NCI-H1417 (cell line): ENCODE data around the gene CARF.
"Not testable (repeated sequence)": the region's sequence is repeated elsewhere in the genome, so short reads cannot be mapped to it uniquely, and the experiment has no call there.

ENCODE experiments used
- DNase-seq, 3 experiments: peaks; one replicate each; lab custom pipeline; 2025; lab: John Stamatoyannopoulos, UW

CARF gene, protein sequence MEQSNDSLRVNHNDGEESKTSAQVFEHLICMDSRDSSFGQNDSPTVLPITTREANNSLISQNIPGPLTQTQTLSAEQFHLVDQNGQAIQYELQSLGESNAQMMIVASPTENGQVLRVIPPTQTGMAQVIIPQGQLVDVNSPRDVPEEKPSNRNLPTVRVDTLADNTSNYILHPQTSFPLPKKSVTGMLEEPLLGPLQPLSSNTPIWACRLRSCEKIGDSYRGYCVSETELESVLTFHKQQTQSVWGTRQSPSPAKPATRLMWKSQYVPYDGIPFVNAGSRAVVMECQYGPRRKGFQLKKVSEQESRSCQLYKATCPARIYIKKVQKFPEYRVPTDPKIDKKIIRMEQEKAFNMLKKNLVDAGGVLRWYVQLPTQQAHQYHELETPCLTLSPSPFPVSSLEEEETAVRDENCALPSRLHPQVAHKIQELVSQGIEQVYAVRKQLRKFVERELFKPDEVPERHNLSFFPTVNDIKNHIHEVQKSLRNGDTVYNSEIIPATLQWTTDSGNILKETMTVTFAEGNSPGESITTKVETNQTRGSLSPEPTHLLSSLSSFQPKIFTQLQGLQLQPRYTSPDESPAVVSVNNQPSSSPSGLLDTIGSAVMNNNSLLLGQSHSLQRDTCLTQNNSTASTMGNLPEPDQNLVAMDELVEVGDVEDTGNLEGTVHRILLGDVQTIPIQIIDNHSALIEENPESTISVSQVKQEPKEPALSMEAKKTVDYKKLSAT

DNA sequence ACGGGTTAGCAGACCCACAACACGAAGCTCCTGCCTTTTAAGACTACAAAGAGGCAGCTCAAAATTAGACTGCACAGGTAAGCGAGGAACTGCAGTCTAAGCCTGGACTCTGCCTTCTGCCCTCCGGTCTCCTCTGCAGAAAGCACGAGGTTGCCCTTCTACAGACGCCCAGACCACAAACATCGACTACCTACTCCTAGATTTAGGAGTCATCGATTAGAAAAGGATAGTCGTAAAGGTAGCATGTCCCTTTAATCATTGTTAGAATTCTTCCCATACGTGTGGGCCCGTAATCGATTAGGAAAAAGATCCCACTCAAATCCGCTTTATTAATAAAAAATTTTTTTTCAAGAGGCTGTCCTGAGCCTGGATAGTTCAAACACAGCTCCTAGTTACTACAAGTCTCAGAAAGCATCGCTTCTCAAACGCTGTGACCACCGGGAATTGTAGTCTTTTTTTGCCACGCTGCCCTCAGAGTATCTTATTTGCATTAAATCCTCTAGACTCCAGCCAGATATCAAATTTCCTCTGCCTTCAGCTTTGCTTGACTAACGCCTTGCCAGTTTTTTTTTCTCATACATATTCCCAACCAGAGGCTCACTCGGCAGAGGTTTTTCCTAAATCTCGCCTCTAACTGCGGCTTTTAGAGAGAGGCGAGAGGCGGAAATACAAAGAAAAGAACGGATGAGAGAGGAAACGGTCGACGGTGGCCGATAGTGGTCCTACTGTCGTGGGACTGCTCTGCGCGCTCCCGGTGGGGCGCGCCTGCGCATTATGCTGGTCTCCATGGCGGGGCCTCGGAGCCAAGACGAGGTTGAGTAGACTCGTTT lies at the start of gene CARF, which contains the start of gene WDR12:
TSS of gene CARF (plus strand) at position 764 of the 830 bp plus-strand sequence. CDS start 29,628 bp downstream, outside the sequence.
TSS of gene WDR12 (minus strand) at position 162 of the 830 bp plus-strand sequence. CDS start 197 bp downstream, outside the sequence.
- DNase-seq: peak; percentile 85 to 99 (median 98)

DNA sequence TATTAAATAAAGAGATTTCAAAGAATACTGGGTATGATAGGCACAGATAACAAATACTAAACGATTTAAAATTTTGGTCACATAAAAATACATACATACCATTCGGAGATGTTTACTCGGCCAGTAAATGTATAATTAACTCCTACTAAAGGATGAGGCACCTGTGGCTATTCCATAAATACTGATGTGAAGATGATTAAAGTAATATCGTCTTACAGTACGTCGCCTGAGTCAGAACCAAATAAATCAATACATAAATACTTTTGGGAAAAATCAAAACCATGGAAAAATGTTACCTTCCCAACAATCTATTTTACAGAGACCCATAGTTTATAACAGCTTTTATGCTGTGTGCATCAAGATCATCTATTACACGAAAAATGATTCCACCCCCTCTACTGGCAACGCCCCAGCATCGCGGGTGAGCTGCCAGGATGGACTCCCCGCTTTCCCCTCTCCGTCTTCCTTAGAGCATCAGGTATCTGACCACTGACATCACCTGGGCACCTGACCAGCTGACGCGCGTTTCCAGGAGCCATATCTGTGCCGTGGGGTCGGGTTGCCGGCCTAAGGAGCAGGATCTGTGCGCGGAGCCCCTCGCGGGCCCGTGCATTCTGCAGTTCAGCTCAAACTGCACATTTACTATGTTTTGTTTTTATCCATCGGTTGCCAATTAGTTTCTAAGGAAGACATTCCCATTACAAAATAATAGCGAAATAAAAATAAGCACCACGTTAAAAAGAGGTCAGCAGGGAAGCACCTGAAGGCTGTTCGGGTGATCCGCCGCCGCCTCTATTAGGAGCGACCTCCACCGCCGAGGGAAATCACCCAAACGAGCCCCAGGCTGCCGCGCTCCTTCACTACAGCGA lies 41.4 kb upstream of the CARF start:
- DNase-seq: peak; percentile 73 to 95 (median 89)

DNA sequence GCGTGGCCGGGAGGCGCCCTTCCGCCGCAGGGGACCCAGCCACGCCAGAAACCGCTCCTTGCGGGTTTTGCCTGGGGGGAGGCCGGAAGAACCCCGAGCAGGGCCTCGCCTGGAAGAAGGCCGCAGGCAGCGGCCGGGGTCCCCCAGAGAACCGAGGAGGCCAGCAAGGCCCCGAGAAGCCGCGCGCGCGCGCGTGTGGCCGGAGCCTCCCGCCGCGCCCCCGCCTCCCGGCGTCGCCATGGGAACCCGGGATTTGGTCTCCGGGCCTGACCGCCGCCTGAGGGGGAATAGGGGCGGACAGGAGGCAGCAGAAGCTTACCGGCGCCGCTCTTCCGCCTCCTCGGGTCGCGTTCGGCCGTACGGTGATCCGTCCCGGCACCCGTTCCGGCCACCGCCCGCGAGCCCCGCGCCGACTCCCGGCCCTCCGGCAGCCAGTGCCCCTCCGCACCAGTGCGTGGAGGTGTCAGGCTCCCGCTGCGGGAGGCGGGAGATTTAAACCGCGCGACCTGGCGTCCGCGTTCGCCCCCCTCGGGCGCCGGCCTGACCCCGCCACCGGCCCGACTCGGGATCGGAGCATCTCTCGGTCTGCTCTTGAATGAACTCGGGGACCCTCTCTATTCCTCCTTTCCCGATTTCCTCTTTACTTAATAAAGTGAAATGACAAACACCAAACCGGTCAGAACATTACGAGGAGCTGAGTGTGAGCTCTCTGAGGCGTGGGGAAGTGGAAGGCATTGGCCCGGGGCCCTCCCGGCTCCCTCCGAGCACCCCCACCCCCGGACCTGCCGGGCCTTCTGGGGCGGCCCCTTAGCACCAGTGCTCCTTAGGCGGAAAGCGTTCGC lies 40.6 kb upstream of the CARF start, which contains the start of gene ICA1L:
TSS of gene ICA1L (minus strand) at position 467 of the 842 bp plus-strand sequence. CDS start 42,757 bp downstream, outside the sequence.
- peak; percentile 56 to 94 (median 90) for DNase-seq

DNA sequence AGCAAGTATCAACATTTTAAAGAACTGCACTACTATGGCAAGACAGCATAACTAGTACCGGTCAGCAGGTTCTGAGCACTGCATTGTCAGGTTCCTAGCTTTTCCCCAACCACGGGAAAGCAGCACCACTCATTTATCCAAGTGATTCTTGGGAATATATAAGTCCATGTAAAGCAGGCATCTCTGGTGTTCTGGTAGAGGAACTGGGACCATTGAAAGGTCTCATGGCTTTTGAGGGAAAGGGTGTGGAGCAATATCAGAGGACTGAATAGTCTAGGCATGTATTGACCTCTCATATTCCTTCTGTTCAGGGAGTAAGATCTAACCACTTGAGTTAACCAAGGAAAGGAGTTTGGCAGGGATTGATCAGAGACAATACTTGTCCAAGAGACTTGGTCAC lies 34.4 kb upstream of the CARF start:
- no peak for DNase-seq

DNA sequence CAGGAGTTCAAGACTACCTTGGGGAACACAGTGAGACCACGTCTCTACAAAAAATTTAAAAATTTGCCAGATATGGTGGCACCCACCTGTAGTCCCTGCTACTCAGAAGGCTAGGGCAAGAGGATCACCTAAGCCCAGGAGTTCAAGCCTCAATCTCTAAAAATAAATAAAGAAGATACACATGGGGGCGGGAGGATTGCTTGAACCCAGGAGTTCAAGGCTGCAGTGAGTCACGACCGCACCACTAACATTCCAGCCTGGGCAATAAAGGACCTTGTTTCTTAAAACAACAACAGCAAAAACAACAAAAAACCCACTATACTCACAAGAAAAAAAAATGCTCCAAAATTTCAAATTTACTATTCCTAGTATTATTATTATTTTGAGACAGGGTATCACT lies 30.5 kb upstream of the CARF start:
- DNase-seq: no peak

DNA sequence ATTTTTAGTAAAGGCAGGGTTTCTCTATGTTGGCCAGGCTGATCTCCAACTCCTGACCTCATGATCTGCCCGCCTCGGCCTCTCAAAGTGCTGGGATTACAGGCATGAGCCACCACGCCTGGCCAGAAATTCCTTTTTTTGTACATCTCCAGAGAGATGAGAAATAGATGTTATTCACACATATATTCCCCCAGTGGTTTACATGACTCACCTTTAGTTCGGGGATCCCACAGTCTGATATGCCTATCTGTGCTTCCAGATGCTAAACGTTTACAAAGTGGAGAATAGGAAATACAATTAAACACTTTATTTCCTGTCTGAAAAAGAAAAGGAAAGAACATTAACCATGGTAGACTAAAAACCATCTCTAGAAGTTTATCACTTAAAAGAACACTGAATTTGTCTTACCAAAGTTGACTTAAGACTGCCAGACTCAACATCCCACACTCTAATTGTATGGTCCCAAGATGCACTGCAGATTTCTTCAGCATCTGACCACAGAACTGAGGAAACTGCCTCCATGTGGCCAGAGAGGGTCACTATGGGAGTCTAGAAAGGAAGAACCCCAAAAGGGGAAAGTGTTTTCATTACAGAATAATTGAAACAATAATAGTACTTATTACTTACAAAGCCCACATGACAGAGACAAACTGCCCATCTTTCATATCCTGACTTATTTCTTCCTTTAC lies 27.9 kb upstream of the CARF start:
- DNase-seq: no peak

DNA sequence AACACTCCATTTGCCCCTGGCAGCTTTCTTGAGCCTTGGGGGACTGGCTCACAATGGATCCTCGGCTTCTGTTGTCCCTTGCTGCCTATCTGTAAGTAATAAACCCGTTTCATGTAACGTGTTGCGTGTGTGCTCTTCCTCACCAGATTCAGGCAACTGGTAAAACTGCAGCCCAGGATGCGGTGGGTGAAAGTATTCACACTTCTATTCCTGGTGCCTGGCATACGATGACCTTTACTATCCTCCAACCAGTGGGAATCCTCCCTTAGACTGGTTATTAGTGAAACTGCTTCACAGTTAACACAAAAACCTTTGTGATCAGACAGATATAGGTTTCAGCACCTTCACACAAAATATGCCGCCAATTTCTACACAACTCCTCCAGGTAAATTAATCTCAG lies 26.9 kb upstream of the CARF start:
- DNase-seq: no peak

DNA sequence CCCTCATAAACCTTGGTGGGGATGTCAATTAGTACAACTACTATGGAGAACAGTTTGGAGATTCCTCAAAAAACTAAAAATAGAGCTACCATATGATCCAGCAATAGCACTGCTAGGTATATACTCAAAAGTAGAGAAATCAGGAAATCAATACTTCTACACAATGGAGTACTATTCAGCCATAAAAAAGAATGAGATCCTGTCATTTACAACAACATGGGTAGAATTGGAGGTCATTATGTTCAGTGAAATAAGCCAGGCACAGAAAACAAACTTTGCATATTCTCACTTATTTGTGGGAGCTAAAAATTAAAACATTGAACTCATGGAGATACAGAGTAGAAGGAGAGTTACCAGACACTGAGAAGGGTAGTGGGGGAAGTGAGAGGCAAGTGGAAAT lies 6.6 kb upstream of the CARF start:
- not testable (repeated sequence) for DNase-seq

DNA sequence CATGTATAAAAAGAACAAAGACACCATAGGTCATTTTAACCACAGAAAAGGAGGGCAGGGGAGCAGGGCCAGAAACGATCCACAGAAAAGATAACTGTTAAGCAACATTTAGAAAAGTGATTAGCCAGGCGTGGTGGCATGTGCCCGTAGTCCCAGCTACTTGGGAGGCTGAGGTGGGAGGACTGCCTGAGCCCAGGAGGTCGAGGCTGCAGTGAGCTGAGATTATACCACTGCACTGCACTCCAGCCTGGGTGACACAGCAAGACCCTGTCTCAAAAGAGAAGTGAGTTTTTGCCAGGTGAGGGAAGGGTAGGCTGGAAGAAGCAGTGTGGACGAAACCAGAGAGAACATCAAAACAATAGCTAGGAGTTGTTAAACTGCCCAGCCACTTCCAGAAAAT lies 3.9 kb upstream of the CARF start:
- DNase-seq: no peak

DNA sequence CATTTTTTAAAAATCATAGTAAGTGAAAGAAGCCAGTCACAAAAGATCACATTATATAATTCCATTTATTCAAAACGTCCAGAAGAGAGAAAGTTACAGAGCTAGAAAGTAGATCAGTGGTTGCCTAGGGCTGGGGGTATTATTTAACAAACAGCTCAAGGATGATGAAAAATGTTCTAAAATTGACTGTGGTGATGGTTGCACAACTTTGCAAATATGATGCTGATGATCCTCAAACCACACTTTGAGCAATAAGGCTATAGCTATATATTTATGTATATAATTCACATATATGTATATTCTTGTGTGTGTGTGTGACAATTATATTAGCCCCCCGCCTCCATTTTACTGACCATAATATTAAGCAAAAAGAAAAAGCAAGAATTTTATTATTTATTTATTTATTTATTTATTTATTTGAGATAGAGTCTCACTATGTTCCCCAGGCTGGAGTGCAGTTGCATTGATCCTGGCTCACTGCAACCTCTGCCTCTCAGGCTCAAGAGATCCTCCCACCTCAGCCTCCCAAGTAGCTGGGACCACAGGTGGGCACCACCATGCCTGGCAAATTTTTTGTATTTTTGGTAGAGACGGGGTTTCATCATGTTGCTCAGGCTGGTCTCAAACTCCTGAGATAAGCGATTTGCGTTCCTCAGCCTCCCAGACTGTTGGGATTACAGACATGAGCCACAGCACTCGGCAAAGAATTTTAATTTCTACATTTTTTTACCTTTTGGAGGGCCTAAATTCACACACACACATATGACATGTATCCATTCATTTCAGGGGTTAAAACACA lies 2.5 kb upstream of the CARF start:
- no peak for DNase-seq

DNA sequence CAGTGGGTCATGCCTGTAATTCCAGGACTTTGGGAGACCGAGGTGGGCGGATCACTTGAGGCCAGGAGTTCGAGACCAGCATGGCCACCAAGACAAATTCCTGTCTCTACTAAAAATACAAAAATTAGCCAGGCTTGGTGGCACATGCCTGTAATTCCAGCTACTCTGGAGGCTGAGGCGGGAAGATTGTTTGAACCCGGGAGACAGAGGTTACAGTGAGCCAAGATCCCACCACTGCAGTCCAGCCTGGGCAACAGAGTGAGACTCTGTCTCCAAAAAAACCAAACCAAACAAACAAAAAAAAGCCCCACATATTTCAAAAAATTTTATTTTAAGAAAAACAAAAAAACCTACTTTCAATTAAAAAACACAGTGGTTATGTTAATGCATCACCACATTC lies 1.8 kb upstream of the CARF start:
- DNase-seq: not testable (repeated sequence)

DNA sequence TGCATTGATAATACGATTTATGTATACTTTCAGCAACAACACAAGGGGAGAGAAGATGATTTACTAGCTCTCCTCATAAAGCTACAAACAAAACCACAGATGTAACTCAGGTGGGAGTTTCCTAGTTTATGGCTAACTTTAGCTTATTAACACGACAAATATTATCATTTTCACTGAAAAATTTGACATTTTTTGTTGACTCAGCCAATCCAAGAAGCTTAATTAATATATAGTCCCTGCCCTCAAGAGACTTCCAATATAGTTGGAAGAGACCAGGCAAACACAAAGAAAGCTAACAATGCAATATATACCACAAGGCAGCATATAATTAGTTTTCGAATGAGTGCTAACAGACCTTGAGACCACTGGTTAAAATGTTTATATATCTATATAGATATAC lies 1.4 kb upstream of the CARF start:
- peak in 1 of 3 experiments; percentile 30 for DNase-seq

DNA sequence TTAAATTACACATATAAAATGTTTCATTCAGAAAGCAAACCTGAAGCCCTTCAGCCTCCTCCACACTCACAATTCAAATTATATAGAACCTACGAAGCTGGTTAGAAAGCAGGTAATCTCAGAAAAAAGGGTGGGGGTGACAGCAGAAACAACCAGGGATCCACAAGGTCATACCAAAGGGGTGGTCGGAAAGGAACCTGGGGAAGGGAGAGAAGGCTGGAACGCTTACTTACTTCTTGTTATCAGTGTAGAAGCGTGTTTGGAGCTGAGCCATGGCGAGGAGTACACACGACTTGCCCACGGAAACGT lies 918 bp upstream of the CARF start:
- no peak for DNase-seq

DNA sequence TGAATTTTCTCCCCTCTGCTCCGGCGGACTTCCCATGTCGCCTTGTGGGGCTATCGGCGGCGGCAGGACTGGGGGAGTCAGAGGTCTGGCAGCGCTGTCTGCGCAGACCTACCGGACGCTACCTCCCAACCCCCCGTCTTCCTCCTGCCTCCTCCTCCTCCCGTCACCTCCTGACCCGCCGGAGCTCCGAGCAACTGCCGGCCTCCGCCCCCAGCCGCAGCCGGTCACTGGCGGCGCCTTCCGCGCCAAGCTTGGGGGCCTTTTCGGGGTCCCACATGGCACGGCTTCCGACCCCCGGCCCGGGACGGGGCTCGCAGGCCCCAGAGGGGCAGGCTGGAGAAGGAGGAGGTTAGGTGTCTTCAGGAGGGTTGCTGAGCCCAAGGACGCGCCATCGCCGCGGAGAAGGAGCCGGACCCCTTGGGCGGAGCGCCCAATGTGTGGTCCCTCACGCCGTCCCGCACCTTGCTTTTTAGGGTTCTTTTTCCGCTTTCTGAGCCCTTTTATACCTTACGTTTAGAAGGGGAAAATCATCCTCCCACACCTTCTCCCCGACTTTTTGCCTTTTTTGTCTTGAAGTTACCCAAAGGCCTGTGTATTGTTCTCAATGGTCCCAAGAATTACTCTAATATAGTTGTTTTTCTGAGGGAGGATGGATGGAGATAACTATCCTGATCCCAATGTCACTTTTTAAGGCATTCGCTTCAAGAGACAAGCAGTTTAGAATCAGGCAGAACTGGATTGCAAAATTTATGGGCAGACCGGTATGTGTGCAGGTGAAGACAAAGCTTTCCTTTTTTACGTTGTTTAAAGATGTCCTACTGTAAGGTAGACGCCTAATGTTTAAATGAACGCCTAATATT lies 497 bp downstream of the CARF start:
- DNase-seq: peak in 2 of 3 experiments; percentile 11 to 41

DNA sequence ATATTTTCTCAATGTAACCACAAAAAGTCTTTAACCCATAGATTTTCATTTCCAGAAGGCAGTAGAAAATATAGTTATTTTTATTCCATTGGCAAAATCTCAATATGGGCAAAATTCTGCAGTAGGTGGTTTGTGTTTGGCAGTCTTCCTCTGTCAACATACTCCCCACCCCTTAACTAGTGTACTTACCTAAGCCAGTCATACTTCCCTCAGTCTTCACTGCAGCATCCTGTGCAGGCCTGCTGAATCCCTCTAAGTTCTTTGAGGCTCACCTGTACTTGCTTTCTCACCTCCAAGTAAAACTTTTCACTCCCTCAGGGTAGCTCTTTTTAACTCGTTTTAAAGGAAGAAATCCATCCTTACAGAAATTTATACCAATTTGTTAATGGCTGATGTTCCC lies 6.8 kb downstream of the CARF start:
- no peak for DNase-seq

DNA sequence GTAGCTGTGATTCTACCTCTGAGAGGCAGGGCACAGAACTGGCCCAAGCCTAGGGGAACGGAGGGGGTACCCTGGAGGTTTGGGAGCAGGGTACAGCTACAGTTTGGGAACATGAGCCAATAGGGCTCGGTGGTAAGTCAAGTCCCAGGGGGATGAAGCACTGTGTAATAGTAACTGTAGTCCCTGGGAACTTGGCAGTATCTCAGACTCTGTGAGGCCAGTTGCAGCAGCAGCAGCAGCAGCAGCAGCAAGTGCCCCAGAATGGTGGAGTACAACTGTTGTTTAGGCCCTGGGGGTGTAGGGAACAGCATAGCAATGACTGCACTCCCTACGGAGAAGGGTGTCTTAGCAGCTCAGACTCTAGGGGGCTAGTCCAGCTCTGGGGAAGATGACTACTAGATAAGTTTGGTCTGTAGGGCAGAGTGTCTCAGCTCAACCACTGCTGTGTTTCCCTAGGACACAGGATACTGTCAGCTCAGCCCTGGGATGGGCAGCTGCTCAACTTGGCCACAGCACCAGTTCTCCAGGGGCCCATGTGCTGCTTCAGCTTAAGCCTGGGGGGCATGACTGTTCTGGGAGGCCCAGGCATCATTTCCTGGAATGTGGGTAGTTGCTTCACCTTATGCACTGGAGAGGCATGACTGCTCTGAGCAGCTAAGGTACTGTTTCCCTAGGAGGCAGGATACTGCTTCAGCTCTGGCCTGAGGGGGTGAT lies 20.5 kb downstream of the CARF start:
- DNase-seq: no peak

DNA sequence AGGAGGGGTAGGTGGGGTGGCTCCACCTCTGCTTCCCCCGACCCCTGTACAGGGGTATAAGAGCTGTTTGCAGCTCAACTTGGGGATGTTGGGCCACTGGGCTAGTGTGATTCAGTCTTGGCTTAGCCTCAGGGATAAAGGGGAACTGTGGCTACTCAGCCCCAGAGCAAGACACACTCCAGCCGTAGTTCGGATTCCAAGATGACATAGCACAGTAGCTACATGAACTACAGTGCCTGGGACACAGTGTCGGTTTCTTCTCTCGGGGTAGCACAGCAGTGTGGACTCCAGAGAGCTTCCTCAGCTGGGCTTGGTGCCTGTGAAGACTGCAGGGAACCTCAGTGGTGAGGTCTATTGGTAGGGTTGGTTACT lies 21.1 kb downstream of the CARF start:
- DNase-seq: no peak
